Medulla oblongata (tissue), 1 donor: ENCODE results near the gene MINDY4.
"Not testable (repeated sequence)": the region's sequence is repeated elsewhere in the genome, so short reads cannot be mapped to it uniquely, and the experiment has no call there.

Source experiments
- DNase-seq: peaks from one replicate; pipeline ENCODE4 v3.0.0-alpha.2; 2015; ENCODE audit errors: extremely low spot score

The MINDY4 gene

DNA sequence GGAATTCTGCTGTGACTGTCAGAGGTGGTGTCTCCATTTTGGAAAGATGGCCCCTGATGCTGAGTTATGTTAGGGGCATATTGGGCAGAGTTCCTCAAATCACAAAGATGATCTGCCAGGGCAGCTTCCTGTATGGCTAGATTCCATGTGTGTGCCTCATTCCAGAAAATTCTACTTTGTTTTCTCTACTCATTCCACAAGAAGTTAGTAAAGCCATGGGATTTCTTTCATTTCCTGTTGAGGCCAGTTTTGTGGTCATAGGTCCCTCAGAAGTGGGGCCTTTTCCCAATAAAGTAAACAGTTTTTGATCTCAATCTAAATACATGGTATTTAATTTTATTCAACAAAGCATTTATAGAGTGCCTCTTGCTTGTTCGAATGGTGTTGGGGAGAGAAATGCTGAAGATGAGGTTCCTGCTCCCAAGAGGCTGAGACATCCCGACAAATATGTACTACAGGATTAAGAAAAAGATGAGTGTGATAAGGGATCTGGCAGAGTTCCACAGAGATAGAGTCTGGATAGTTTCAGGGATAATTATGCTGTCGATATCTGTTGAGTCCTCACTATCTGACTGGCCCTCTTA is 33.0 kb downstream of the MINDY4 start:
- no peak for DNase-seq

DNA sequence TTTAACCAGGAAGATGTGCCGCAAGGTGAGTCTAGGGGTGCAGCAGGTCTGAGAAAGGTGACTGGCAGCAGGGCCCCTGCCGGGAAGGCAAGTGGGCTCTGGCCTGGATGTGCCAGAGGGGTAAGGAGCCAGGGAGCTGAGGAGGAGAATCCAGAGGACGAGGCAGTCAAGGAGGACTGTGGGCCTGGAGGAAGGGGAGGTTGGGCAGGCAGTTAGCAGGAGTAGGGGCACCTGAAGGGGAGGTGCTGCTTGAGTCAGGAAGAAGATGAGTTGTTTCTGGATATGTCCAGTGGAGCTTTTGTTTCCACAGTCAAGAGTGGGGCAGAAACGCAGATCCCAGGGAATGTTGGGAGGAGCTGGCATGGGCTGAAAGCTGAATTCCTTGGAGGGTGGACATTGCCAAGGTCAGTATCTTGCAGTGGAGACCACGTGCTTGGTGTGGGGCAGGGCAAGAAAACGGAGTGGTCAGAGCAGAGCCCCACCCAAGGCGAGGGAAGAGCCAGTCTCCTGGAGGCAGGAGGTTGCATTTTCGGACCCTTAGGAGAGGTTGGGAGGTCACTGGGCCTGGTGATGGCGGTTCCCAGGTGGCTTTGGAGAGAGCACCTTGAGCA is 34.0 kb downstream of the MINDY4 start:
- no peak for DNase-seq

DNA sequence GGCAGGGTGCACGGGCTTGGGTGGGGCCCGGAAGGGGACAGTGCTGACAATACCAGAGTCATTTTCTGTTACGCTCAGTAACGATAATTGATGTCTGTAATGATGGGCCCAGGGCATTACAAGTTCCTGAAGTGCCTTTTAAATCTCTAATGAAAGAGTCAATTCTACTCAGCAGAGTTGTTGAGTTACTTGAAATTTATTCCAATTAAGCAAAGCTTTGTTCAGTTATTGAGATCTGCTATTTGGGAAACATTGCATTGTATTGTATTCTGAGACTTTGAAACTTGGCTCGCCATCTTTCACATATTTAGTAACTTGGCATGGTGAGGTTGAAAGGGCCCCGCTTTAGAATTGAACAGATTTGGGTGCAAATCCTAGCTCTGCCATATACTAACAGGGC is 34.7 kb downstream of the MINDY4 start:
- DNase-seq = peak; percentile 27

DNA sequence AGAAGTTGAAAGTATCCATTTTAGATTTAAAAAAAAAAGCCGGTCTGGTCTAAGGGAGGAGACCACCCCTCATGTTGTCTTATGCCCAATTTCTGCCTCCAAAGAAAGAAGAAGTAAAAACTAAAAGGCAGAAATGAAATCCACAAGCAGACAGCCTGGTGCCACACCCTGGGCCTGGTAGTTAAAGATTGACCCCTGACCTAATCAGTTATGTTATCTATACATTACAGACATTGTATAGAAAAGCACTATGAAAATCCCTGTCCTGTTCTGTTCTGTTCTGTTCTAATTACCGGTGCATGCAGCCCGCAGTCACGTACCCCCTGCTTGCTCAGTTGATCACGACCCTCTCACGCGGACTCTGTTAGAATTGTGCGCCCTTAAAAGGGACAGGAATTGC is 36.3 kb downstream of the MINDY4 start:
- not testable (repeated sequence) for DNase-seq

DNA sequence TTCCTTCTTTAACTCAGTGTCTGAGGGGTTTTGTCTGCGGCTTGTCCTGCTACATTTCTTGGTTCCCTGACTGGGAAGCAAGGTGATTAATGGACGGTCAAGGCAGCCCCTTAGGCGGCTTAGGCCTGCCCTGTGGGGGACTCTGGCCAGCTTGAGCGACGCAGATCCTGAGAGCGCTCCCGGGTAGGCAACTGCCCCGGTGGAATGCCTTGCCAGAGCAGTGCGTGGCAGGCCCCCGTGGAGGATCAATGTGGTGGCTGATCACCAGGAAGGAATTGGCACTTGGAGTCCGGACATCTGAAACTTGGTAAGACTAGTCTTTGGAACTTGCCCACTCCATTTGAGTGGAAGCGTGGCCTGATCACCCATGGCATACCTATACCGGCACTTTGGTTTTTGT is 36.7 kb downstream of the MINDY4 start:
- not testable (repeated sequence) for DNase-seq

DNA sequence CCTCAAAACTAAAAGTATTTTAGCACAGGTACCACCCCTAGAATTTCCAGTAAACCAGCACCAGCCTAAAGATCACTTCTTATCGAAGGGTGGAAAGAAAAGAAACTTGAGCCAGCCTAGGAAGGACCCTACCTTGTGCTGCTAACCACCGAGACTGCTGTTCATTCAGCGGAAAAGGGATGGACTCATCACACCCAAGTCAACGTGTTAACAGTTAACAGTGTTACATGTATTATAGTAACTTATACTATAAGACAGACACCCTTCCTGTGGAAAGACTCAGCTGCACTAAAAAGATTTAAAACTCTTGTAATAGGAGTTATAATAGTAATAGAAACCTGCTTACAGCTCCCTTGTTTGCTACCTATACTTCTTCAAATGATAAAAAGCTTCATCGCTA is 39.8 kb downstream of the MINDY4 start:
- DNase-seq = no peak

DNA sequence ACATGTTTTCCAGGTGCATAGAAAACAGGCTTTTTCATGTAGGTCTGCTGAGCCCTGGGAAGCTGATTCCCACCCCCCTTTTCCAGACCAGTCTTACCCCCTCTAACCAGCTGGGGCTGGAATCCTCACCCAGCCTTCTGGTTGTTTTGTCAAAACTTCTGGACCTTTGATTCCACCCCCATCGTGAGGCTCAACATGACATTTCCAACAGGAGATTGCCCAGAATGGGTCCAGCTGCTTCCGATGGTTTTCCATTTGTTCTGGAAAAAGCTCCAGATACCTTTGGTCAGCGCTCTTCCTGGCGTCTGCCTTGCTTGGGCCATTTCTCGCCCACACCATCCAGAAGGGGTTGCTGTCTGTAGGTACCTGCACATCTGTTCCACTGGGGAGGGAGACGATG is 41.5 kb downstream of the MINDY4 start:
- no peak for DNase-seq

DNA sequence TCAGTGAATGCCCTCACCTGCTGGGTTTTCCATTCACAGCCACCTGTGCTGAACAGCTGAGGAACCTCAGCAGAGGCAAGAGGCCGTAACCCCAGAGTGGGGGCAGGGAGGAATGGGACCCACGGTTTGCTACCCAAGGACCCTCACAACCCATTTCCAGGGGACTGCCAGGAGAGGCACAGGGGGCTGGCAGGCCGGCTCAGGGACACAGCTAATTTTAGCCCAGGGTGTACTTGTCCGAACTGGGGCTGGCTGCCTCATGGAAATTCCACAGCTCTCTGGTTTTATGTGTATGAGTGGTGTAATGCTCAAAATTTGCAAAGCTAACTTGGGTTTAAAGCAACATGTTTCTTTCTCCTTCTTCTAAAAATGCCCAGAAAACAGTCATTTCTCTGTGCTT is 42.2 kb downstream of the MINDY4 start:
- DNase-seq = no peak

DNA sequence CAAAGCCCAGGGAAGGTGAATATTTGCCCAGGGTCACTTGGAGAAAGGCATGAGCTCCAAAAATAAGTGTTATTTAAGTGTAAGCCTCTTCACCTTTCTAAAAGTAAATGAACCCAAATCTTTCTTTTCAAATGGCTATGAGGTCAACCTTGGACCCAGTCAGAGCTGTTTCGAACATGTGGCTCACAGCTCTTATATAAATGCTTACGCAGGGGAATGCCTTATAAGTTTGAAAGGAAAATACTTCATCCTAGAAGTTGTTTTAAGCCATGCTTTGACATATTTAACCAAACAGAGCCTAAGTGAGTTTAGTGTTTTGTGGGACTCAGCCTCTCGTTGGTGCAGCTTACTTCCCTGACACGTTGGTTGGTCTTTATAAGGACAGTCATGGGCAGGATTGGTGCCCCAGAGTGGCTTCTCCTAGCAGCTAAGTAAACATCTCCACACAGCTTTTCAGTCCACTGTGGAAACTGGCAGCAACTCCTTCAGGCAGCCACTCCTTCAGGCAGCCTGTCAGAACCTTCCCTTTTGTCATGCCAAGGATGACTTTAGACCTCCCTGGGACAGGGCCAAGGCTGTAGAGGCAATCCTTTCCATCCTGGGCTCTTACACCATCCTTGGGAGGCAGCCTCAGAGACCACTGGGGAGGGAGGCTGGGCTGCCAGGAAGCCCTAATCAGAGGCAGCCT is 43.6 kb downstream of the MINDY4 start:
- DNase-seq = peak; percentile 78

DNA sequence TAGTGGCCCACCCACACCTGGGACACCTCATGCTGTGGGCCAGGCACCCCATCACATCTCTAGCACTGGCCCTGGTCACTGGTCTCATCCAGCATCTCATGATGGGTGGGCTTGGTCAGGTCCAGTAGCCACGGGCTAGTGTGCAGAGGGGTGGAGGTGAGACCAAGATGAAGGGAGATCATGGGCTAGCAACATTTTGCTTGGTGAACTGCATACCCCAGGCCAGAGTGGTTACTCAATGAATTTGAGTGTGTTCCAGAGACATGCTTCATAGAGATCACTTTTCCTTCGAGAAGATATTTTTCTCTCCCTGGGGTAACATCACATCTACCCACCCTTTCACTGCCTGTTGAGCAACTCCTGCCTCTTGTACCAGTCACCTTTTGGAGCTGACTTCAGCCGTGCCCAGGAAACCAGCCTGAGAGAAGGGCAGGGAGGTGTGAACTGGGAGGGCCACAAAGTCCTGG is 44.2 kb downstream of the MINDY4 start:
- DNase-seq = no peak

DNA sequence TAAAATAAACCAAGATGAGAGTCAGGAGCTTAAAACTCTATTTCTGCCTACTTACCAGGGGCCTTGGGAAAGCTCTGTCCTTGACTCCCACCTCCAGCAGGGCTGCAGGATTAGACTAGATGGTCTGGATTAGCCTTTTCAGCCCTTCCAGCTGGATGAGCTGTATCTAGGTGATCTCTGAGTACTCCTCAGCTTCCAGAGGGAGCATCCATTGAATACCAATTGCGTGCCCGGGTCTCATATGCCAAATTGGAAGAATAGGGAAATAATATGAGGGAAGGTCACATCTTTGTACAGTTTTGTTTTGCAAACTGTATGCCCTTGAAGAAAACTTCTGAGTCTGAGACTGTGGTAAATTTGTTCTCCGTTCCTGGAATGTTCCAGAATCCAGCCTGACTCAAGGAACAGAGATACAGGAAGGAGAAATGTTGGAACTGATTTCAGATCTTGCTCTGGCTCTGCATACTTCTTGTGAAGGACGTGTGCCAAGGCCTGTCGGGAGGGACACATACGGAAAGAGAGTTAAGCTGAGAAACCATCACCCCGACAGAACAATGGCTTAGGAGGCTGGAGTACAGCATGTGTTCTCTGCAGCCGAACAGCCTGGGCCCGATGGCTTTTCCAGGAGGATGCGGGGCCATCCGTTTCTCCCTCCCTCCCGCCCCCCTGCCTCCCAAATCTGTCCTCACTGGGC is 44.9 kb downstream of the MINDY4 start:
- peak; percentile 65 for DNase-seq

DNA sequence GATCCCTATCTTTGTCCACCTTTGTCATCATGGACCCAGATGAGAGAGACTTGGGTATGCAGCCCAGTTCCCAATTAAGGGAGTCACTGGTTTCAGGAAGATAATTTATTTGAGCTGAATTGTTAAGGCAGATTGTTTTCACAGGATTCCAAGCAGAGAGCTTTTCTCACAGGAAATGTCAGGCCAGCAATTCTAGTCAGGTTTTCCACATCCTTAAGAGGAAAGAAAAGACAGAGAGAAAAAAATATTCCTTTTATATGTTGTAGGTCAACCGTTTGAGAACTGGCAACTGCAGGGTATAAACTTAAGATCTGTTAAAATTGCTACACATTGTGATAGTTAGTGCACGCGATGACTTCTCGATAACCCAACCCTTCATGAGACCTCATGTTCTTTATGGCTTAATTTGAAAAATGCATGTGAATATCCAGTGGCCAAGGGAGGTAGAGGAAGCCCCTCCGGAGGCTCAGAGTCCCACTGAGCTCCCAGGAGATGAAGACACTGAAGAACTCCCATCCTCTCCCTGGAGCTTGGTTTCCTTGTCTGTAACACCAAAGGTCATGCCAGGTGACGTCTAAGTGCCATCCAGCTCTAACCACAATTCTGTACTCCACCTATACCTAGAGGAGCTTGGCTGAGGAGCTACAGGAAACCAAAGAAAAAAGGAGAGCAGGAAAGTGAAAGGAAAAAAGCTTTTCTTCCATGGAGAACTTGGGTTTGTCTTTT is 45.6 kb downstream of the MINDY4 start:
- DNase-seq = no peak

DNA sequence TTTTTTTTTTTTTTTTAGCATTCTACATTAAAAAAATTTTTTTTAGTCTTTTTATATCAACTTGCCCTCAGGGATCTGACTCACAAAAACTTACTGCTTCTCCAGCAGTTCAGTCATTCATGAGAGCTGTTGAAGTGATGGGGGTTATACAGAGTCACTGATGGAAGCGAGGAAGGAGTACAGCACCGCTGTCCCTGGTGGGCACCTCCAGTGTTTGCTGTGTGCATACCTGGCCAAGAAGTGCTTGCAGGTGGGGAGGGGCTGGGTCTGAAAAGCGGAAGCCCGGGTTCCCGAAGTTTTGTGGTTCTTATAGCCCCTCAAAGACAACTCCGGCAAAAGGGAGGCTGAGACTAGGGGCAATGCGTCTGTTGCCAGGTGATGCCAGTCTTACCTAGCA is 46.2 kb downstream of the MINDY4 start:
- DNase-seq = no peak

DNA sequence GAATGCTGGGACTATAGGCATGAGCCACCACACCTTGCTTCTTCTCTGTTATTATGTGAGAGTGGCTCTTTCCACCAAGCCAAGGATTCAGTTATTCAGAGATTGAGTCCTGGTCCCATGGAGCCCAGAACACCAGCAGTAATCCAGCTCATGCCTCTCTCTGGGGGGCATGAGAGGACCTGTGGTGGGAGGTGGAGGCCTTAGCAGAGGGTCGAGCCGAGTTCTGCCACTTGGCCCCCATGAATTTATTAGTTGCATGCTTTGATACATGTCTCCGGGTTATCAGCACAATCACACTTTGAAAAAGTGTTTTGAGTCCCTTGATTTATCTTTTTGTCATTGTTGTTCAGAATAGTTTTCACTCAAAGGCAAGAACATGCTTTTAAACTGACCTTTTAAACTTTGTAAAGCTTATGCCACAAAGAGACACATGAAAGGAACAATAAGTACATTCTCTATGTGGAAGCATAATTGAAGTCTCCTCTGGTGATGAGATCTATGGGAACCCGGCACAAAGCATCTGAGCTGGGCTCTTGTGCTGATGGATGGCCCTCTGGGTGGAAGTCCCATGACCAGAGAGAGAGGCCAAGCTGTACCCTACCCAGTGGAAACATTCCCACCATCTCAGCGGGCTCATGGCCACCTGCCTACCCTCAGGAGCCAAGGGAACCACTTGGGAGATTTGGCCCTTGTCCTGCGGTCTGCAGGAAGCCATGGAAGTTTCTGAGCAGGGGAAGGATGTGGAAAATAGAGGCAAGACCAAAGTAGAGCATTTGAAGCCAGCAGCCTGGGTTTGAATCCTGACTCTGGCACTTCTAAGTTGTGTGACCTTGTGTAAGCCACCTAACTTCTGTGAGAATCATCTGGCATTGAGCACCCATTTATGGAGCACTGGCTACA is 53.9 kb downstream of the MINDY4 start:
- peak; percentile 54 for DNase-seq

DNA sequence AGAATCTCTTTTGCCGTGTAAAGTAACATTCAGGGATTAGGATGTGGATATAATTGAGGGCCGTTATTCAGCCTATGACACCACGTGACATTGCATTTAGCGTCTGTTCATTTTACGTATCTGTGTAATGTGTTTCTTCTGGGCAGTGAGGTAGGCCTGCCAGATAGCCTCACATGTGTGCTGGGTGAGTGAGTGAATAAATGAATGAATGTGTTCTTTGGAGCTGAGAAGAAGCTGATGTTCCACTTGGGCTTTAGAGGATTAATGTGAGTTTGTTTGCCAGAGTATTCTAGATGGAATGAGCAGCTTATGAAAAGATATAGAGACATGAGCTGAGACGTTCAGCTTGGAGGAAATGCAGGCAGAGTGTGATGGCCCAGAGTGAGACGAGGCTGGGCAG is 55.0 kb downstream of the MINDY4 start:
- no peak for DNase-seq

DNA sequence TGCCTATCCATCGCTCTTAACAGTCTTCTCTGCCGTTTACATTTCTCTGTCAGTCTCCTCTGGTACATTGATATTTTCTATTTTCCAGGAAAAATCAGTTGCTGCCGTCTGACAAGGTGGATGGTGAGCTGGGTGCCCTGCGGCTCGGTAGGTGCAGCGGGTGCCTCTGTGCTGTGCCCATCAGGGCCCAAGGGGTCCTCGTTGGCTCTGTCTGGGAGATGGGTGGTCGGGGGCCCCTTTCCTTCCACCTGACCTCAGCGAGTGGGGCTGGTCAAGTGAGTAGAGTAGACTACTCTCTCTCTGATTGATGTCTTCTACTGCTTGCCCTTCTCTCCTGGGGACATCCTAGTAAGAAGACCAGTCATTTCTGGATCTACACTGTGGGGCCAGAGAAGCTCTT is 57.4 kb downstream of the MINDY4 start:
- DNase-seq = no peak

DNA sequence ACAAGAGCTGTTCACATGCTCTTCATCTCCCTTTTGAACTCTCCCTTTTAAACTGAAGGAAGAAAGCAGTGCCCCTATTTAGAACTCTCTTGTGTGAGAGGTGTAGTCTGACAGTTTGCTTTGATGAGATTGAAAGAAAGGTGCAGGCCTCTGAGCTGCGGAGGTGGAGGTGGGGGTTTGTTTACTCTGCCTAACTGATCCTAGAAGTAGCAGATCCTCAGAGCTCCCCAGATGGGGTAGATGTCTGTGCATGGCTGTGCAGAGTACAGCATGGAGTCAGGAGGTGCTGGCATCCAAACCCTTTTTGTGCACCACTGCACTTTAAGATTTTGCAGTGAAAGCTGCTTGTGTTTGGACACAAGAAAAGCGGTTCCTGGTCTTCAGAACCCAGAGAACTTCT is 58.3 kb downstream of the MINDY4 start:
- DNase-seq = no peak

DNA sequence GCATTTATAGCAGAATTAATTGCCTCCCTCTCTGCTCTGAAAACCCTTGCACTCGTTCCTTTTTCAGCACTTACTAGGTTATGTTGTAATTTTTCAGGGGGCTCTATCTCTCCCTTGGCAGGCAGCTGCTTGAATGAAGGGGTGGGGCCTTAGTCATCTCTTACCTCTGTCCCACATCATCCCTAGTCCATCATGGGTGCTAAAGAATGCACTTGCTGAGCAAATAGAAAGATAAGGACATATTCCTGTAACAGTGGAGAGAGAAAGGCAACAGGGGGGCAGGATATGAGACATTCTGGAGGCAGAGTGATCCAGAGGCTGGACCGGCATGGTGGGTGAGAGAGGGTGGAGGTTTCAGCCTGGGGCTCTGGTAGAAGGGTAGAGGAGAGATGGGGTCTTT is 60.0 kb downstream of the MINDY4 start:
- no peak for DNase-seq

DNA sequence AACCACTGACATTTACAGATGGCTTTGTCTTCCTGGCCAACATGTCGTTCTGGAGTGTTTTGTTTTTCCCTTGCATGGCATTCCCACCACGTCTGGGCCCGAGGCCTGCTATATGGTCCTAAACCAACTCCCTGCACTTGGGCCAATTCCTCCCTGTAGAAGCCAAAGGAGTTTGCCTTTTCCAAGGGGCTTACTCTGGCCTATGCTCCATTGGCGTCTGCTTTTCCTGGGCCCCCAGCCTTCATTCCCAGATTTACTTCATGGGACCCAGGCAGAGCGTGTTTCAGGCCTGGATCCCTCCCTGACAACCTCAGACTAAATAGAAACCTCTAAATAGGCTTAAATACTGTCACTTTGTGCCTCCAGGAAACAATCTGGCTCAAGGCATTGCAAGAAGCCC is 60.7 kb downstream of the MINDY4 start:
- no peak for DNase-seq

DNA sequence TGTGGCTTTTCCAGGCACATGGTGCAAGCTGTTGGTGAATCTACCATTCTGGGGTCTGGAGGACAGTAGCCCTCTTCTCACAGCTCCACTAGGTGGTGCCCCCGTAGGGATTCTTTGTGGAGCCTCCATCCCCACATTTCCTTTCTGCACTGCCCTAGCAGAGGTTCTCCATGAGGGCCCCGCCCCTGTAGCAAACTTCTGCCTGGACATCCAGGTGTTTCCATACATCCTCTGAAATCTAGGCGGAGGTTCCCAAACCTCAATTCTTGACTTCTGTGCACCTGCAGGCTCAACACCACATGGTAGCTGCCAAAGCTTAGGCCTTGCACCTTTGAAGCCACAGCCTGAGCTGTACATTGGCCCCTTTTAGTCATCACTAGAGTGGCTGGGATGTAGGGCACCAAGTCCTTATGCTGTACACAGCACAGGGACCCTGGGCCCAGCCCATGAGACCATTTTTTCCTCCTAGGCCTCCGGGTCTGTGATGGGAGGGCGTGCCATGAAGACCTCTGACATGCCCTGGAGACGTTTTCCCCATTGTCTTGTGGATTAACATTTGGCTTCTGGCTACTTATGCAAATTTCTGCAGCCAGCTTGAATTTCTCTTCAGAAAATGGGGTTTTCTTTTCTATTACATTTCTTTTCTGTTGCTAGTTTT is 62.9 kb downstream of the MINDY4 start:
- not testable (repeated sequence) for DNase-seq
